Dedifferentiated amniotic fluid mesenchymal stem cell (primary cell): ENCODE data around the gene ABLIM2.

Experiments
- DNase-seq: peaks from one replicate; pipeline ENCODE4 v3.0.0-alpha.2; 2016; ENCODE audit errors: extremely low spot score

Gene ABLIM2

GRCh38 chr4:8175686-8176085, 17.1 kb upstream of the ABLIM2 start:
- no peak for DNase-seq

GRCh38 chr4:8174970-8175369, 16.4 kb upstream of the ABLIM2 start:
- no peak for DNase-seq

GRCh38 chr4:8173492-8174242, 15.1 kb upstream of the ABLIM2 start:
- DNase-seq = no peak

DNA sequence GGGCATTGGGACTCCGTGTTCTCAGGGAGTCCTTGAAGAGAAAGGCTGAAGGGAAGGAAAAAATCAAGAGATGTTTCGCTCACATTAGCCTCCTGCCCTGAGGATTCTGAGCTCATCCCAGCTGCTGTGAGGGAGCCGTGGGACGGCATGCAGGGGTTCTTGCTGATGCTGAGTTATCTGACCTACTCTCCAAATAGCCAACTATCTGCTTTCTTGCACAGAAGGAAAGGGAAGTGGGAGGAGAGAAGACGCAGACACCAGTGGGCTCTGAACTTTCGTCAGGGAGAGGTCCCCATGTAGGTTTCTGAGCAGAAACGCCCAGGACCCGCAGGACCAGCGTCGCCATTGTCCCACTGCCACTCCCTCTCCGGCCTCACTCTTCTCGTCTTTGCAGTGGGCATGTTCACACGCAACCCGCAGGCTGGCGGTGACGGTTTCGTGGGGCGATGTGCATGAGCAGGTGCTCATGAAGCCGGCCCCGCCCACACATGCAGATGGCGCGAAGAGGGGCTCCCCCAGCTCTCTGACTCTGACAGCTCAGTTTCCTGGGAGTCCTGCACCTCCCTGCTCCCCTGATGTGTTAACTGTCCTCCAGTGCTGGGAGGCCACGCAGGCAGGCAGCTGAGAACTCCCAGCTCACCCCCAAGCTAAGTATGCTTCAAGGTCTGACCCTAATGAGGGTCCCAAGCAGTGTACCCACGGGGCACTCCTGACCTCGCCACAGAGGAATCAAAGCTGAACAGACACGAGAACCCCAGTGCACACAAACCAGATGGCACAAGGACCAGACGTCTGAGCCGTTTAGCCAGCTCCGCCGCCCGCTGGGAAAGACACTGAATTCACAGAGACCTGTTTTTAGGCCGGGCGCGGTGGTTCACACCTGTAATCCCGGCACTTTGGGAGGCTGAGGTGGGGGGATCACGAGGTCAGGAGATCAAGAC, 13.6 kb upstream of the ABLIM2 start:
- DNase-seq = no peak

- no peak for DNase-seq
Measured at GRCh38 chr4:8171266-8171665, 12.7 kb upstream of the ABLIM2 start.

GRCh38 chr4:8170341-8170740, 11.7 kb upstream of the ABLIM2 start:
- DNase-seq = no peak

DNA sequence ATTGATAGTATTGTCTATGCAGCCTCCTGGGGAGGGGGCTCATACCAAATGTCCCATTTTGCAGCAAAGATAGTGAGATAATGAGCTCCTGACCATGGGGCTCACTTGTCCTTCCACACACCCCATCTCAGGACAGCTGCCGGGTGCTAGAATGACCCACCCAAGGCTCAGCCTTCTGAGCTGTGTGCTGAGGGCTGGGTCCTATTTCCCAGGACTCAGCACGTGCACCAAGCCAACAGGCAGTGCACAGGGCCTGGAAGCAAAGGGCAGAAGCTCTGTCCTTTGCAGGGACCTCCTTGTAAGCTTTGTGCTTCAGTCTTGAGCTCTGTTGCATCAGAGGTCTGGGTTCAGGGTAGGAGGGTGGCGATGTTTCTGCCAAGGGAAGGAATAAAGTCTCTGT, 11.2 kb upstream of the ABLIM2 start:
- DNase-seq = no peak

GRCh38 chr4:8168832-8169598, 10.4 kb upstream of the ABLIM2 start:
- no peak for DNase-seq

DNA sequence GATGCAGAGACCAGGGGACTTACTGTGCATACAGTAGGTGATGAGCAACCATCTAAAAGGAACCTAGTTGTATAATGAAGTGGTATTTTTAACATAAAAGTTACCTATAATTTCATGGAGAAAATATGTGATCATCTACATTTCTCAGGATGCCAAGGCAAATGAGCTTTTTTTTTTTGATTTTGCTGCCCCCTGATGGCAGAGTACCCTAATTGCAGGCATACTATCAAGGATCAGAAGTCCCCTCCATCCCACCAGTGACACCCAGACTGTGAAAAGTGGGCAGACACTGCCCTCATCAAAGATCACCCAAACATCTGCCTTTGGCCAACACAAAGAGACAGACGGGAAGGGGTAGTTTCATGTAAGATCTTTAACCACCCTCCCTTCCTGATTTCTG, 9.6 kb upstream of the ABLIM2 start:
- no peak for DNase-seq

- DNase-seq = no peak
Measured at GRCh38 chr4:8167815-8168214, 9.2 kb upstream of the ABLIM2 start.

GRCh38 chr4:8167291-8167690, 8.7 kb upstream of the ABLIM2 start:
- no peak for DNase-seq

DNA sequence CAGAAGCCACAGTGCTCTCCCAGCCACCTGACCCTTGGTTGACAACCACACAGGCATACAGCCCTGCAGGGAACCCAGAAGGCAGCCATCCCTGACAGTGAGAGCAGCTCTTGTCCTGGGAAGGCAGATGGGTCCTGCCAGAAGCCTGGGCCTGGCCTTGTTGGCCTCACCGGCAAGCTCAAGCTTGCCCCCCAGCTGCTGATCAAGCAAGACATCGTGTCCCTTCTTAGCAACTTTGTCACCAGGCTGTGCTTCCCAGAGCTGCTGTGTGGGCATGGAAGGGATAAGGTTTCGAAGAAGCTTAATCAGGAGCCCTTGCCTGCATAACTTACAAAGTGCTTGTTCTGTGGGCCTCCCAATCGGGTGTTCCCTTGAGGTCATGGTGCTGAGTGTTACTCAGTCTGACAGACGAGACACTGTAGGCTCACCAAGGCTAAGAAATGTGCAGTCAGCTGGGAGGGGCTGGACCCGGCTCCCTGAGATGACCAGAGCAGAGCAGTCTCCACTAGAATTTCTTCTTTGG, 6.8 kb upstream of the ABLIM2 start:
- no peak for DNase-seq

DNA sequence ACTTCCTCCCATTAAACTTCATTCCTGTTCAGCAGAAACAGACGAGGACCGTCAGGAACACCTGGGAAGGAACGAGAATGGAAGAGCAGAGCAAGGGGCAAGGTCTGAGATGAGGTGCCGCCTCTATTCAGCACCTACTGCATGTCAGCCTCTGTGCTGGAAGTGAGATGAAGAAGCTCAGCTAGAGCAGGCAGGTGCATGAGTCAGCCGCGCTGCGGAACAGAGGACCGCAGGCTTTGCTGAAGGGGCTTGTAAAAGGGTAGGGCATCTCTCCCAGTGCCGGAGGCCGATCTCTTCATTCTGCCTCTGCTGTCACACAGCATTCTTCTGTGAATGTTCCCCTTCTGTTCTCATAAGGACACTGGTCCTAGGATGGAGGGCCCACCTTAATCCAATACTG, 6.1 kb upstream of the ABLIM2 start:
- DNase-seq = no peak

- DNase-seq = no peak
Measured at GRCh38 chr4:8164194-8164565, 5.6 kb upstream of the ABLIM2 start.

DNA sequence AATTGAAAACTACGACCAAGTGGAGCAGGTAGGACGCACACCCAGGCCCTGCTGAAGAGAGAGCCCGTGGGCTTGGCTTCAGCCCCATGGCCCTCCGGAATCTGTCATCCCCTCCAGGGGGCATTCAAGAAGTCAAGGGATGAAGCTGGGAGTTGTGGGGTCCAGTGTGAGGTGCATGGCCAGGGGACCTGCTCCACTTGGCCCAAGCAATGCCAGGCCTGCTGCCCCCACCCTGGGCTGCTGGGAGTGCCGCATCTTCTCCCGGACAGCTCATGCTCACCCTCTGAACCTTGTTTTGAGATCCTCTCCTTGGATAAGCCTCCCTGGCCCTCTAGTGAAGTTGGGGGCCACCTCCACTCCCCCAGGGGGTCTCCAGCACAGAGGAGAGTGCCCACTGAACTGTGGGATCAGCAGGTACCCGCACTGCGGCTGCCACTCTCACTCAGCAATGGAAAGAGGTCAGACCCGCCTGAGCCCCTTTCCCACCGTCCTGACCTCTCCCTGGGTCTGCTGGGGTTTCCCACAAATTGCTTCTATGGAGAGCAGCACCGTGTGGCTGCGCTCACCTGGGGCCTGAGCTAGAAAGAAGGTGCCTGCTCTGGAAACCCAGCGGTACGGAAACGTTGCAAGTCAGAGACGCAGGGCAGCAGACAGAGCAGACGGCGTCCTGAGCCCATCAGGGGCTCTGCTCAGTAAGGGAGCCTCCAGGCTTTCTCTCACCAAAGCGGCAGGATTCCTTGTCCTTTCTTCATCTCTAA, 5.0 kb upstream of the ABLIM2 start:
- no peak for DNase-seq

- DNase-seq = no peak
Measured at GRCh38 chr4:8163026-8163425, 4.4 kb upstream of the ABLIM2 start.

- DNase-seq = no peak
Measured at GRCh38 chr4:8162625-8163024, 4.0 kb upstream of the ABLIM2 start.

GRCh38 chr4:8160572-8160971, 2.0 kb upstream of the ABLIM2 start:
- DNase-seq = no peak

DNA sequence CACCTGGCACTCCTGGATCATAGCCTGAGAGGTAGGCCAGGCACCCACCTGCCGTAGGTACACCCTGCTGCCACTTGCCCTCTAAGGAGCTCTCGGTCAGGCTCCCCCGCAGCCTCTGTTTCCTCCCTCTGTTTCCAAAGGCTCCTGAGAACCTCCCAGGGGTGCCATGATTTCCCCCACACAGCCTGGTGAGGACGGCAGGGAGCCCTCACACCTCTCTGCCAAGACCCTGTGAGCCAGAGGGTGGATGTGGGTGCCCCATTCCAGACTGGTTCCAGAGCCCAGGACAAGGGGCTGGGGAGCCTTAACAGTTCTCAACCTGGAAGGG, 1.6 kb upstream of the ABLIM2 start:
- no peak for DNase-seq

- no peak for DNase-seq
Measured at GRCh38 chr4:8159537-8160232, 1.1 kb upstream of the ABLIM2 start.
